Activated CD4-positive, alpha-beta T cell treated with anti-CD3 and anti-CD28 coated beads, Interleukin-2, Interleukin-6, amounts not matched to agents 100 ng/mL and 50 ng/mL, durations not matched to agents 16 hours and 8 hours (primary cell): Measurements from ENCODE around the gene IL17REL.
"Not testable (repeated sequence)": the region's sequence is repeated elsewhere in the genome, so short reads cannot be mapped to it uniquely, and the experiment has no call there.

Experiments
- DNase-seq: peaks from one replicate; pipeline ENCODE4 v3.0.0-alpha.2; 2020

The IL17REL gene

GRCh38 chr22:49983148-49984042, 29.2 kb downstream of the IL17REL start:
- DNase-seq, result no peak

- DNase-seq, result not testable (repeated sequence)
These were observed 30.8 kb downstream of the IL17REL start for GRCh38 chr22:49981799-49982198.

DNA sequence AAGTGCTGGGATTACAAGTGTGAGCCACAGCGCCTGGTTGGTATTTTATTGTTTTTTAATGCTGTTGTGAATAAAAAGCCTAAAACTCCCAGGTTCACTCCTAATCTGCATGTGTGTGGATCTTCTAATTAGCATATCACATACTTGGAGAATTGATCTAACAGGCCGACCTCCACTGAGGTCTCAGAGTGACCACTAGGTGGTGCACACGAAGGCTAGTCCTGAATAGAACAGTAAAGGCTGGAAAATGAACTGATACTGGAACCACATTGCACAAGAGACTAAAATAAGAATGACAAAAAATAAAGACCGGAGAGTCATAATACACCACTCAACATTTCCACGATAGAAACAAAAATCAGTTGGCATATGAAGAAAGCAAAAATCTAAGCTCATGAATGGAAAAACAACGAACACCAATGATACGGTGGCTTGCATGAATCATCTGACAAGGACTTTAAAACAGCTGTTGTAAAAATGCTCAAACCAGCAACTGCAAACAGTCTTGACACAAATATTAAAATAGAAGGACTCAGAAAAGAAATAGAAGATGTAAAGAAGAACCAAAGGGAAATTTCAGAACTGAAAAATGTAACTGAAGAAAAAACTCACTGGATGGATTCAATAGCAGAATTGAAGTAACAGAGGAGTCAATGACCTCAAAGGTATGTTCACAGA, 32.8 kb downstream of the IL17REL start:
- peak; percentile 70 for DNase-seq

GRCh38 chr22:49977578-49977977, 35.0 kb downstream of the IL17REL start:
- DNase-seq, result no peak

GRCh38 chr22:49976439-49977175, 36.0 kb downstream of the IL17REL start:
- DNase-seq, result peak; percentile 55

DNA sequence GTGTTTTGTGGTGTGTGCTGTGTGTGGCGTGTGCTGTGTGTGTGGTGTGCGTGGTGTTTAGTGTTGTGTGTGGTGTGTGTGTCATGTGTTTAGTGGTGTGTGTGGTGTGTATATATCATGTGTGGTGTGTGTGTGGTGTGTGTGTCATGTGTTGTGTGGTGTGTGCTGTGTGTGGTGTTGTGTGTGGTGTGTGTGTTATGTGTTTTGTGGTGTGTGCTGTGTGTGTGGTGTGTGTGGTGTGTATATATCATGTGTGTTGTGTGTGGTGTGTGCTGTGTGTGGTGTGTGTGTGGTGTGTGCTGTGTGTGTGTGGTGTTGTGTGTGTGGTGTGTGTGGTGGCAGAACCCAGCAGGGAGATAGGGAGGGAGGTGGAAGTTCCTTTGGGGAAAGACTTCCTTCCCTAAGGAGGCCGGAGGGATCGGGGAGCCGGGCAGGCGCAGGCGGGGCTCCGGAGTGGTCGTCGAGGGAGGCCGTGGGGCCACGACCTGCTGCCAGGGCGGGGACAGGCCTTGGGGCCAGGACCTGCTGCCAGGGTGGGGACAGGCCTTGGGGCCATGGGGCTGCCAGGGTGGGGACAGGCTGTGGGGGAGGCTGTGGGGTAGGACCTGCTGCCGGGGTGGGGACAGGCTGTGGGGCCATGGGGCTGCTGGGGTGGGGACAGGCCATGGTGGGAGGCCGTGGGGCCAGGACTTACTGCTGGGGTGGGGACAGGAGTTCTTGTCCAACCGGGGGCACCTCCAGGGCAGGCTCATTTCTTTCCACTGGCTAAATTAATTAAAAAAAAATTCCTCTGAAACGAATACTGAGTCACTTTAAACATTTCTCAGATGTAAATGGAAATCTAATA, 36.8 kb downstream of the IL17REL start:
- no peak for DNase-seq

- DNase-seq, result no peak
These were observed 39.3 kb downstream of the IL17REL start for GRCh38 chr22:49973018-49973961.

- DNase-seq, result no peak
These were observed 40.2 kb downstream of the IL17REL start for GRCh38 chr22:49972163-49973017.

DNA sequence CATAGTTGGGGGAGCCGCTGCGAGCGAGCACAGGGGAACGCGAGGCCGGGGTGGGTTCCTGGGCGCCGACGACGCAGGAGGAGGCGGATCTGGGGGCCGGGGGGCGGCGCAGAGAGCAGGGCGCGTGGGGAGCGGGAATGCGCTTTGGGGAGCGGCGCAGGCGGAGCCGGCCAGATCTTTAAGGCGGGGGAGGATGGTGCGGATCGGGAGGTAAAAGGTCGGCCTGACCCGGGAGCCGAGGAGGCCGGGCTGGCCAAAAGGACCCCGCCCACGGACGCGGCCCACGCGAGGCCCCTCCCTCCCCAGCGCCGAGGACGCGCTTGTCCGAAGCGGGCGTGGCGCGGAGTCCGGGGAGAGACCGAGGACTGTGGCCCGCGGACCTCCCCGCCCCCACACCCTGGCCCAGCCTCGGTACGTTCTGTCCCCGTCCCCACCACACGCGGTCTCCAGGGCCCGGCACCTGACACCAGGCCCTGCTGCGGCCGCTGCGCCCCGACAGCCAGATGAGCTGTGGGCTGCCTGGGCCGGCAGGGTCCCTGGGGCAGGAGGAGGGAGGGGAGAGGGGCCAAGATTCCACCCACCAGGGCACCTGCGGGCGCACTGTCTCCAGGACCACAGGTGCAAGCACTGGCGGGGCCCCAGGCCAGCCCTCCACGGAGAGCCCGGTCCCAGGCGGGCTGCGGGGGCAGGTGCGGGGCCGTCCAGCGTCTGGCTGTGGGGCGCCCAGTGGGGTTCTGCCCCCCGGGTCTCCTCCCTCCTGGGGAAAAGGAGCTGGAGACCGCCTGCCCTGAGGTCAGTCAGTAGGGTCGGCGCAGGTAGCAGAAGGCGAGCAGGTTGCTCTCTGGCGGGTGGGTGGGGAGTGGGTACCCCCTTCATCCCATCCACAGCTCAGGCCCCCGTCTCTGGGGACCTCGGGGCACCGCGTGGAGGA, 41.1 kb downstream of the IL17REL start:
- peak; percentile 81 for DNase-seq

GRCh38 chr22:49970528-49971231, 41.9 kb downstream of the IL17REL start:
- DNase-seq, result peak; percentile 98

- DNase-seq, result no peak
These were observed 42.6 kb downstream of the IL17REL start for GRCh38 chr22:49969751-49970527.

DNA sequence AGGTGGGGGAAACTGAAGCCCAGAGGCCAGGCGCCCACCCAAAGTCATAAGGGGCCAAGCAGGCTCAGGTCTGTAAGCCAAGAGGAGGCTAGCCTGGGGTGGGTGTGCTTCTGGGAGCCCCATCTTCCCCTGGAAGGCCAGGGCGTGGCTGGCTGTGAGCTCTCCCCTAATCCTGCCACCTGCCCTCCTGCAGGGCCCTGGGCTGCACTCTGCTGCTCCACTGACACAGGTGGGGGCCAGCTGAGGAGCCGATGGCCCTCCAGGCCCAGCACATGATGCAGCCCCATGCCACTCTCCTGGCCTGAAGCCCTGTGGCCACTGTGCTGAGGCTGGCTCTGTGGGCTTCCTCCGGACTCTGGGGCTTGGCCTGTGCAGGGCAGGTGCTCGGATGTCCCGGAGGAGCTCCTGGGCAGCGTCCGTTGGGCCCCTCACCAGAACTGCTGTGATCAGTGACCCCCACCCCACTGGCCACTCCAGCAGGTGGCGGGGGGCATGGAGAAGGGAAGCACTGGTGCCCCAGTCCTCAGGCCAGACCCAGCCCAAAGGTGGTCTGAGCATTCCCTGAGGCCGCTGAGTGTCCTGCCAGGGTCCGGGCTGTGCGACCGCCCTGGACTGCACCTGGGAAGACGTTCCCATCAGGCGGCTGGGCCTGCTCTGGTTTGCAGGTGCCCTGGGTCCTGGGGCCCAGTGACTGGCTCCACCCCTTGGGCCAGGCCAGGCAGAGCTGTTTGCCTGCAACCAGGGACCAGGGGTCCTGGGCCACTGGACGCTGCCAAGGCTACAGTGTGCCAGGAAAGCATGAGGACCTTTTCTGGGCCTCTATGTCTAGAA, 43.5 kb downstream of the IL17REL start:
- DNase-seq, result no peak

GRCh38 chr22:49968313-49968830, 44.2 kb downstream of the IL17REL start:
- DNase-seq, result no peak

GRCh38 chr22:49967706-49968208, 44.8 kb downstream of the IL17REL start:
- no peak for DNase-seq

GRCh38 chr22:49966774-49967705, 45.5 kb downstream of the IL17REL start:
- no peak for DNase-seq
